ENCODE results near the gene BTBD6.

DNA sequence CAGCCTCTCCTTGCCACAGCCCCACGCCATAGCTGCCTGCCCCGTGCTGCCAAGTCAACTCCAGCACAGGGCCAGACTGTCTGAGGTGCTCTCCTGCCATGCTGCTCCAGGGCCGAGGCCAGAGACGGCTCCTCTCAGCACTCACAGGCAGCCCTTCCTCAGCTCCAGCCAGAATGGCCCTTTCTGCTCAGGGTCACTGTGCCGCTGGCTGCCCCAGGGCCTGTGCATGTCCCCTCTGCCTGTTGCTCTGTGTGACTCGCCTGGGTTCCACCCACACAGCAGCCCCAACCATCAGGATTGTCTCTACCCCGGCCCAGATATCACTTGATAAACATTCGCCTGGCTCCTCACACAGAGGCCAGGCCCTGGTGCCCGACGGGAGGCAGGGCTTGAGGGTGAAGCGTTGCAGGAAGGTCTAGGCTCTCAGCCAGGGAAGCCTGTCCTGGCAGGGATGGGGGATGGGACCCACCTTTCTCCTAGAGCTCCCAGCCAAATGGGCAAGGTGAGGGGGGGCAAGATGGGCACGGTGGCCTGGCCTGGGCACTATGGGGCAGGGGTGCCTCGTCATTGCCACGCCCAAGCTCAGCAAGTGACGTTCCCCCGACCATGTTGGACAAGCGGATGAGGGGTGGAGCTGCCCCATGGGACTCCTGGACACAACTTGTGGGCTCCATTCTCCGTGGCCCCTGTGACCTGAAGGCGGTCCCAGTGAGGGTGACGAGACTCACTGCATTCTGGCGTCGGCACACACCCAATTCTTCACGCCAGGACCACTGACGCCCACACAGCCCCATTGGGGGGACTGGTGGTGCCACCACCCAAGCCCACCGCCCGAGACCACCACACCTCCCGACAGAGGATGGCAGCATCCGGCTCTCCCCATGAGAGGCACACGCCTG is 27.4 kb upstream of the BTBD6 start:
- TF ChIP-seq, protein P1, sequence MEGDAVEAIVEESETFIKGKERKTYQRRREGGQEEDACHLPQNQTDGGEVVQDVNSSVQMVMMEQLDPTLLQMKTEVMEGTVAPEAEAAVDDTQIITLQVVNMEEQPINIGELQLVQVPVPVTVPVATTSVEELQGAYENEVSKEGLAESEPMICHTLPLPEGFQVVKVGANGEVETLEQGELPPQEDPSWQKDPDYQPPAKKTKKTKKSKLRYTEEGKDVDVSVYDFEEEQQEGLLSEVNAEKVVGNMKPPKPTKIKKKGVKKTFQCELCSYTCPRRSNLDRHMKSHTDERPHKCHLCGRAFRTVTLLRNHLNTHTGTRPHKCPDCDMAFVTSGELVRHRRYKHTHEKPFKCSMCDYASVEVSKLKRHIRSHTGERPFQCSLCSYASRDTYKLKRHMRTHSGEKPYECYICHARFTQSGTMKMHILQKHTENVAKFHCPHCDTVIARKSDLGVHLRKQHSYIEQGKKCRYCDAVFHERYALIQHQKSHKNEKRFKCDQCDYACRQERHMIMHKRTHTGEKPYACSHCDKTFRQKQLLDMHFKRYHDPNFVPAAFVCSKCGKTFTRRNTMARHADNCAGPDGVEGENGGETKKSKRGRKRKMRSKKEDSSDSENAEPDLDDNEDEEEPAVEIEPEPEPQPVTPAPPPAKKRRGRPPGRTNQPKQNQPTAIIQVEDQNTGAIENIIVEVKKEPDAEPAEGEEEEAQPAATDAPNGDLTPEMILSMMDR (IDR thresholded peaks at IDR 0.05; ENCODE audit: poor library complexity): no peak
- no peak for TF ChIP-seq EZH2 (IDR thresholded peaks at IDR 0.05; ENCODE audit: borderline replicate concordance)
- TF ChIP-seq EZH2phosphoT487 (IDR thresholded peaks at IDR 0.05; ENCODE audit: low read depth, severe bottlenecking, unreplicated experiment): no peak
